PFSK-1 (cell line): ENCODE data around the gene DSTN.

Source experiments
- FOXP2 ChIP-seq: optimal IDR thresholded peaks from 2 replicates; pipeline ENCODE3; 2011; ENCODE audit warnings: borderline replicate concordance, control low read depth, inconsistent platforms; ENCODE audit not compliant: insufficient read depth; ENCODE audit errors: extremely low read length, extremely low read depth
- POLR2AphosphoS5 ChIP-seq: IDR thresholded peaks from 2 replicates; pipeline ENCODE4 v1.6.1; 2012; ENCODE audit warnings: low read depth, mild to moderate bottlenecking, control low read depth, low read length, moderate library complexity
- REST ChIP-seq, 2 experiments: IDR thresholded peaks; 2 replicates each; pipeline versions ENCODE4 v1.6.1 to v1.8.0; 2011 to 2012; ENCODE audit warnings: low read depth in 2 of 2, low read length in 2 of 2, control low read depth in 1 of 2, inconsistent platforms in 1 of 2, mild to moderate bottlenecking in 1 of 2, moderate library complexity in 1 of 2; ENCODE audit not compliant: insufficient read depth in 1 of 2
- SIN3A ChIP-seq: IDR thresholded peaks from 2 replicates; pipeline ENCODE4 v1.6.1; 2012; ENCODE audit warnings: mild to moderate bottlenecking, low read length, moderate library complexity, borderline replicate concordance; ENCODE audit not compliant: insufficient read depth
- TAF1 ChIP-seq: IDR thresholded peaks from 2 replicates; pipeline ENCODE4 v1.6.1; 2012; ENCODE audit warnings: low read length, control low read depth, borderline replicate concordance; ENCODE audit not compliant: insufficient read depth

DSTN gene

GRCh38 chr20:17525132-17525531, 44.7 kb upstream of the DSTN start:
- TF ChIP-seq POLR2AphosphoS5 (no peak), TAF1 (no peak), REST (IDR thresholded peaks at IDR 0.05; ENCODE audit: insufficient read depth in 1 of 2, low read depth in 2 of 2, low read length in 2 of 2) (no peak), FOXP2 (no peak), SIN3A (no peak)

GRCh38 chr20:17525650-17526049, 44.2 kb upstream of the DSTN start:
- no peak for TF ChIP-seq POLR2AphosphoS5
- no peak for TF ChIP-seq FOXP2
- no peak for TF ChIP-seq TAF1
- TF ChIP-seq REST (IDR thresholded peaks at IDR 0.05; ENCODE audit: insufficient read depth in 1 of 2, low read depth in 2 of 2, low read length in 2 of 2), result no peak
- no peak for TF ChIP-seq SIN3A

DNA sequence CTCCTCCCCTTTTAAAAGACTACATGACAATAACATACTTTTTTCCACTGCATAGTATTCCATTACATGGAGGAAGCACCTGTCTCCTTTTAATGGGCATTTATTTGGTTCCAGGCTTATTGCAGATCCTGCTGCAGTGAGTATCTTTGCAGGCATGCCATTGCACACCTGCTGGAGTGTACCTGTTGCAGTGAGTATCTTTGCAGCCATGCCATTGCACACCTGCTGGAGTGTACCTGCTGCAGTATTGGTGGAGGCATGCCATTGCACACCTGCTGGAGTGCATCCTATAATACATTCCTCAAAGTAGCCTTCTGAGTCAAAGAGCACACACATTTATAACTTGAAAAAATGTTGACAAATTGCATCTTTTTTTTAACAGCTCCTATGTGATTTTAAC, 40.3 kb upstream of the DSTN start:
- TF ChIP-seq POLR2AphosphoS5, result no peak

DNA sequence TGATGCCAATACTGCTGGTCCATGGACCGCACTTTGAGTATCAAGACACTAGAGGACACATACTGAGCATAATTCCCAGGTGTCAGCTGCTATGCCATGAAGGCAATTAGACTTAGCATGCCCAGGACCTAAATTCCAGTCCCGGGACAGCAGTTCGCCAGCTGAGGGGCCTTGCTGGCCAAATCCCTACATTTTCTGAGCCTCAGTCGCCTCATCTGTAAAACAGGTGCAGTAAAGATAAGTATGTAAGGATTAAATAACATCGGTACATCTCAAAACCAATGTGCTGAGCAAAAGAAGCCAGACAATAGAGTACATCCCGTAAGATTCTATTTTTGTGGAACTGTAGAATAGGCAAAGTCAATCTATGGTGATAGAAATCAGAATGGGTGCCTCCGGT, 39.7 kb upstream of the DSTN start:
- TF ChIP-seq TAF1 (no peak), SIN3A (no peak), POLR2AphosphoS5 (no peak)

- TF ChIP-seq FOXP2, result no peak
Observed at GRCh38 chr20:17530716-17531664, 38.9 kb upstream of the DSTN start, which contains the start of gene BFSP1. BFSP1 (minus strand) TSS chr20:17531379; CDS start chr20:17531329, 50 bp downstream.

- no peak for TF ChIP-seq POLR2AphosphoS5
- no peak for TF ChIP-seq REST (IDR thresholded peaks at IDR 0.05; ENCODE audit: insufficient read depth in 1 of 2, low read depth in 2 of 2, low read length in 2 of 2)
- no peak for TF ChIP-seq TAF1
- no peak for TF ChIP-seq FOXP2
Observed at GRCh38 chr20:17531665-17532025, 38.2 kb upstream of the DSTN start.

DNA sequence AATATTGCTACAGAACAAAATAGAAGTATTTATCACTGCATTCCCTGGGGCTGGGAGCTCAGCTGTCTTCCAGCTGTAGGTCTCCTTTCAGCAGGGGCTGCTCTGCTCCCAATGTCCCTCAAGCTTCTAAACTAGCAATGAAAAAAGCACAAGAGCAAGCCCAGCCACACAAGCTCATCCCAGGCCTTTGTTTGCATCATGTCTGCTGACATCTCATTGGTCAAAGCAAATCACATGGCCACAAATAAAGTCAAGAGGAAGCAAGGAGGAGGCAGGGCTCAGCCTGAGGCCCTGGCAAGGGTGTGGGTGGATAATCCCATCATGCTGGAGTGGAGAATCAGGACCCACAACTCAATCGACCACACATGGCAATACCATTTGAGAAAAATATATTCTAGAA, 36.5 kb upstream of the DSTN start:
- no peak for TF ChIP-seq TAF1
- TF ChIP-seq FOXP2, result no peak
- TF ChIP-seq SIN3A, result no peak
- TF ChIP-seq POLR2AphosphoS5, result no peak
- no peak for TF ChIP-seq REST (IDR thresholded peaks at IDR 0.05; ENCODE audit: insufficient read depth in 1 of 2, low read depth in 2 of 2, low read length in 2 of 2)
